HG03575 (cell line): Measurements from ENCODE around the gene CCL15.
"Not testable (repeated sequence)": the region's sequence is repeated elsewhere in the genome, so short reads cannot be mapped to it uniquely, and the experiment has no call there.

Source experiments
- ATAC-seq: cut with Tn5 transposase; IDR thresholded peaks from one replicate; pipeline ENCODE4 v1.9.1; 2021; ENCODE audit not compliant: unreplicated experiment, insufficient number of reproducible peaks, low FRiP score; ENCODE audit errors: extremely low read depth

CCL15 gene

GRCh38 chr17:35998756-35999155 lies 2.6 kb downstream of the CCL15 start:
- ATAC-seq: no peak

GRCh38 chr17:35998018-35998545 lies 3.3 kb downstream of the CCL15 start:
- no peak for ATAC-seq

- ATAC-seq: not testable (repeated sequence)
These were observed 6.0 kb downstream of the CCL15 start for GRCh38 chr17:35995346-35995745.

GRCh38 chr17:35991075-35991474 lies 10.3 kb downstream of the CCL15 start:
- ATAC-seq: no peak

GRCh38 chr17:35988164-35988563 lies 13.2 kb downstream of the CCL15 start:
- ATAC-seq: no peak

GRCh38 chr17:35986643-35987042 lies 14.7 kb downstream of the CCL15 start, which contains the start of gene CCL14:
Gene CCL14 (minus strand): TSS chr17:35986729. CDS start chr17:35986649, 80 bp downstream.
- ATAC-seq: no peak

GRCh38 chr17:35984140-35984539 lies 17.2 kb downstream of the CCL15 start:
- no peak for ATAC-seq

GRCh38 chr17:35982409-35983191 lies 18.8 kb downstream of the CCL15 start:
- no peak for ATAC-seq

- ATAC-seq: no peak
These were observed 19.4 kb downstream of the CCL15 start for GRCh38 chr17:35981908-35982330.

- no peak for ATAC-seq
These were observed 20.1 kb downstream of the CCL15 start, which contains the start of gene CCL16 for GRCh38 chr17:35981246-35981645. Gene CCL16 (minus strand): TSS chr17:35981497. CDS start chr17:35981420, 77 bp downstream.

GRCh38 chr17:35978346-35978745 lies 23.0 kb downstream of the CCL15 start:
- ATAC-seq: no peak

GRCh38 chr17:35977509-35977908 lies 23.8 kb downstream of the CCL15 start:
- ATAC-seq: no peak

- no peak for ATAC-seq
These were observed 27.8 kb downstream of the CCL15 start for GRCh38 chr17:35973333-35974260.

- no peak for ATAC-seq
These were observed 28.4 kb downstream of the CCL15 start for GRCh38 chr17:35972945-35973332.

- no peak for ATAC-seq
These were observed 28.8 kb downstream of the CCL15 start for GRCh38 chr17:35972535-35972934.

- no peak for ATAC-seq
These were observed 29.3 kb downstream of the CCL15 start for GRCh38 chr17:35972066-35972465.

- no peak for ATAC-seq
These were observed 31.6 kb downstream of the CCL15 start for GRCh38 chr17:35969558-35970380.

- no peak for ATAC-seq
These were observed 32.8 kb downstream of the CCL15 start for GRCh38 chr17:35968520-35969054.
